Stomach (tissue), 9 donors: ENCODE measurements around the gene AUTS2. TPM values are rescaled to one million over a fixed set of nuclear protein-coding genes. Genes with fewer than 3 reads are reported as not detected.

ENCODE experiments used
- DNase-seq, 2 donors: peaks; one replicate each; pipeline versions ENCODE4 v3.0.0 to v3.0.0-alpha.2; 2013 to 2019
- H3K27ac ChIP-seq, 5 donors: fragments of 200-600 bp in 4 of 5; sonication (generic) in 4 of 5; one replicate each; pipeline ENCODE4 v1.5.1; 2013 to 2019; ENCODE audit warnings: mild to moderate bottlenecking in 1 of 5, moderate library complexity in 1 of 5
- H3K27me3 ChIP-seq, 3 donors: fragments of 200-600 bp; sonication (generic); one replicate each; pipeline ENCODE4 v1.5.1; 2017 to 2019; ENCODE audit warnings: mixed run types in 1 of 3
- H3K36me3 ChIP-seq, 4 donors: fragments of 200-600 bp; sonication (generic); 1 replicate in 3 of 4; 2 replicates in 1 of 4; pipeline ENCODE4 v1.5.1; 2016 to 2019
- H3K4me1 ChIP-seq, 4 donors: fragments of 200-600 bp; sonication (generic); one replicate each; pipeline ENCODE4 v1.5.1; 2016 to 2019
- H3K4me3 ChIP-seq, 4 donors: fragments of 200-600 bp; sonication (generic) in 3 of 4; one replicate each; pipeline ENCODE4 v1.5.1; 2016 to 2019; ENCODE audit warnings: mild to moderate bottlenecking in 1 of 4
- H3K9me3 ChIP-seq, 4 donors: fragments of 200-600 bp; sonication (generic); one replicate each; pipeline ENCODE4 v1.5.1; 2016 to 2019
- EP300 ChIP-seq: sonication (generic); formaldehyde crosslinking; IDR thresholded peaks from one replicate; pipeline ENCODE4 v1.6.1; 2017; ENCODE audit warnings: antibody characterized with exemption
- POLR2A ChIP-seq, 4 donors: fragments of 450-650 bp; IDR thresholded peaks; one replicate each; pipeline ENCODE4 v1.6.1; 2016; ENCODE audit warnings: antibody characterized with exemption in 4 of 4, control low read depth in 2 of 4, mild to moderate bottlenecking in 1 of 4, moderate library complexity in 1 of 4
- POLR2AphosphoS5 ChIP-seq, 3 donors: sonication (generic); formaldehyde crosslinking; IDR thresholded peaks; one replicate each; pipeline ENCODE4 v1.6.1; 2016; ENCODE audit warnings: antibody characterized with exemption in 3 of 3
- WGBS, 5 donors: extraction: QIAGEN DNeasy Blood & Tissue Kit in 3 of 5; methylation state at CpG; one replicate each; pipeline versions ENCODE4 v1.1.5 to v1.1.7; 2013 to 2018; 5-methylcytosine and 5-hydroxymethylcytosine counted together
- intact Hi-C: fragments of 100-400 bp; cut with DNase I; formaldehyde crosslinking; loops from one replicate; pipeline ENCODE4 v1.15.1; 2023; ENCODE audit warnings: low total_unique reads
- polyA plus RNA-seq, 3 donors: library from polyadenylated mRNA; stranded (reverse); fragments of 200-250 nt; gene quantifications; one replicate each; pipeline ENCODE4 v1.2.3, GENCODE V29; 2013
- total RNA-seq, 5 donors: library from RNA; depleted of rRNA; stranded (reverse); fragments of >200 nt; gene quantifications; one replicate each; pipeline versions ENCODE4 v1.1.0 to v1.2.3, GENCODE V29; 2014 to 2016
- TF ChIP-seq, protein P1 (sequence below), 7 experiments: fragments of 450-650 bp in 4 of 7; fragments of 200-600 bp in 3 of 7; sonication (generic) in 3 of 7; IDR thresholded peaks; one replicate each; pipeline ENCODE4 v1.5.1; 2016 to 2019; ENCODE audit warnings: antibody characterized with exemption in 7 of 7, control low read depth in 2 of 7, mild to moderate bottlenecking in 1 of 7
- donor health status: healthy with polysubstance abuse.
- donor health status: Bipolar disorder and iron deficiency.
- donor health status: healthy.

Gene AUTS2
- total and polyA plus RNA-seq, 8 donors: 3.8 to 90.3 (median 38.1) TPM

GRCh38 chr7:70448312-70448906 is 850.1 kb downstream of the AUTS2 start:
- H3K27me3 ChIP-seq: no peaks in the 10 kb centered on the region
- H3K4me3 ChIP-seq: no peak overlapping the region
- TF ChIP-seq EP300 (no peak), POLR2A (IDR thresholded peaks at IDR 0.05) (no peak), POLR2AphosphoS5 (IDR thresholded peaks at IDR 0.05) (no peak)
- TF ChIP-seq, protein P1, sequence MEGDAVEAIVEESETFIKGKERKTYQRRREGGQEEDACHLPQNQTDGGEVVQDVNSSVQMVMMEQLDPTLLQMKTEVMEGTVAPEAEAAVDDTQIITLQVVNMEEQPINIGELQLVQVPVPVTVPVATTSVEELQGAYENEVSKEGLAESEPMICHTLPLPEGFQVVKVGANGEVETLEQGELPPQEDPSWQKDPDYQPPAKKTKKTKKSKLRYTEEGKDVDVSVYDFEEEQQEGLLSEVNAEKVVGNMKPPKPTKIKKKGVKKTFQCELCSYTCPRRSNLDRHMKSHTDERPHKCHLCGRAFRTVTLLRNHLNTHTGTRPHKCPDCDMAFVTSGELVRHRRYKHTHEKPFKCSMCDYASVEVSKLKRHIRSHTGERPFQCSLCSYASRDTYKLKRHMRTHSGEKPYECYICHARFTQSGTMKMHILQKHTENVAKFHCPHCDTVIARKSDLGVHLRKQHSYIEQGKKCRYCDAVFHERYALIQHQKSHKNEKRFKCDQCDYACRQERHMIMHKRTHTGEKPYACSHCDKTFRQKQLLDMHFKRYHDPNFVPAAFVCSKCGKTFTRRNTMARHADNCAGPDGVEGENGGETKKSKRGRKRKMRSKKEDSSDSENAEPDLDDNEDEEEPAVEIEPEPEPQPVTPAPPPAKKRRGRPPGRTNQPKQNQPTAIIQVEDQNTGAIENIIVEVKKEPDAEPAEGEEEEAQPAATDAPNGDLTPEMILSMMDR (IDR thresholded peaks at IDR 0.05): no peak
- no peak for DNase-seq
- no peaks in the 10 kb centered on the region for H3K36me3 ChIP-seq
- intact Hi-C loops: no loop called here
- H3K9me3 ChIP-seq: no peaks in the 10 kb centered on the region
- no peak overlapping the region for H3K27ac ChIP-seq
- 80 to 89% (median 89%) methylated on average over 4 of the region's 4 CpGs for WGBS, 5 donors
- H3K4me1 ChIP-seq: no peaks in the 10 kb centered on the region

DNA sequence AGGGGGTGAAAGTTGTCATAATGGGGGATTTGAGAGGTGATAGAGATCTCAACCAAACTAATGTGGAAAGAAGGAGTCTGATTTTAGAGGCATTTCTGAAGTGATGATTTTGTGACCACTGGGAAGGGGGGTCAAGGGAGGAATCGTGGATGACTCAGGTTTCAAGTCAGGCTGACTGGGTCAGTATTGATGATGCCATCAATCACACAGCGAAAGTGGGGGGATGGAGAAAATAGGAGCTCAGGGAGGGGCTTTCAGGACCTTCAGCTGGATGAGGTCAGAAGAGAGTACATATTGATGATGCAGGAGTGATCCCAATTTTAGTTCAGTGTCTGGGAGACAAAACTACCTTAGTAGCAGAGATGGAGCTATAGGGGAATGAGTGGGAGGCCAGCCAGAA is 852.5 kb downstream of the AUTS2 start:
- 73 to 89% (median 80%) methylated on average over 2 of the region's 2 CpGs for WGBS, 5 donors
- no peak for DNase-seq

GRCh38 chr7:70455925-70456324 is 857.6 kb downstream of the AUTS2 start:
- H3K9me3 ChIP-seq: no peaks in the 10 kb centered on the region
- no peaks in the 10 kb centered on the region for H3K27me3 ChIP-seq
- no peak overlapping the region for H3K4me3 ChIP-seq
- WGBS, 5 donors: 92 to 98% (median 95%) methylated on average over 2 of the region's 2 CpGs
- H3K27ac ChIP-seq: no peak overlapping the region
- H3K4me1 ChIP-seq: peaks cover 0 to 13% (median 6%) of the 10 kb centered on the region in 4 donors
- H3K36me3 ChIP-seq: no peaks in the 10 kb centered on the region
- DNase-seq: no peak
- TF ChIP-seq, protein P1 (IDR thresholded peaks at IDR 0.05): no peak
- TF ChIP-seq EP300 (no peak), POLR2AphosphoS5 (IDR thresholded peaks at IDR 0.05) (no peak), POLR2A (IDR thresholded peaks at IDR 0.05) (no peak)
- intact Hi-C loops: no loop called here

More for the DNA sequence above, 852.5 kb downstream of the AUTS2 start:
- intact Hi-C loops: no loop called here
- H3K4me3 ChIP-seq: no peak overlapping the region
- no peaks in the 10 kb centered on the region for H3K4me1 ChIP-seq
- no peaks in the 10 kb centered on the region for H3K9me3 ChIP-seq
- H3K27ac ChIP-seq: no peak overlapping the region
- no peak for TF ChIP-seq POLR2A (IDR thresholded peaks at IDR 0.05)
- no peak for TF ChIP-seq EP300
- TF ChIP-seq, protein P1 (IDR thresholded peaks at IDR 0.05): no peak
- TF ChIP-seq POLR2AphosphoS5 (IDR thresholded peaks at IDR 0.05): no peak
- H3K27me3 ChIP-seq: no peaks in the 10 kb centered on the region
- no peaks in the 10 kb centered on the region for H3K36me3 ChIP-seq

DNA sequence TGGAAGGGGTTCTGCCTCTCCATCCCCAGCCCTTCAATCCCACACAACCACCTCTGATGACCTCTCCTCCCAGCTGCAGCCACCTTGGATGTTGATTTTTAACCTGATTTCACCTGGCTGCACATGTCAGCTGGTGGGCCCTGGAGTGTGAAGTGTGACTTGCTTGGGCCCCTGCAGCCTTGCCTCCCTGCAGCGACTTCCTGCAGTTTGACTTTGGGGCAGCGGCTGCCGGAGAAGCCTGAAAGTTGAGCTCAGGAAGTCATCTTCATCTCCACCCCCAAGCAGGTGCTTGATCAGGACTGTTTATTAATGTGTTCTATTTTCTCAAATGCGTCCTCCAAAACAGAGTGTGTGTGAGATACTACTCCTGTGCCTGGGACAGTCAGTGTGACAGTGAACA is 858.4 kb downstream of the AUTS2 start:
- TF ChIP-seq POLR2AphosphoS5 (IDR thresholded peaks at IDR 0.05) (no peak), EP300 (no peak), POLR2A (IDR thresholded peaks at IDR 0.05) (no peak)
- TF ChIP-seq, protein P1 (IDR thresholded peaks at IDR 0.05): no peak
- intact Hi-C loops: no loop called here
- DNase-seq: peak in 1 of 2 donors; percentile 25
- Histone ChIP-seq H3K4me1 (peaks cover 0 to 13% (median 6%) of the 10 kb centered on the region in 4 donors), H3K27me3 (no peaks in the 10 kb centered on the region), H3K27ac (no peak overlapping the region), H3K9me3 (no peaks in the 10 kb centered on the region), H3K4me3 (no peak overlapping the region), H3K36me3 (no peaks in the 10 kb centered on the region)
- WGBS, 5 donors: 82 to 93% (median 88%) methylated on average over 4 of the region's 4 CpGs
